GM18873 (cell line): ENCODE data around the gene PADI3.

Source experiments
- ATAC-seq: cut with Tn5 transposase; IDR thresholded peaks from one replicate; pipeline ENCODE4 v1.9.1; 2021; ENCODE audit warnings: mild to moderate bottlenecking, moderate library complexity, moderate number of reproducible peaks; ENCODE audit not compliant: unreplicated experiment, low FRiP score

The PADI3 gene

DNA sequence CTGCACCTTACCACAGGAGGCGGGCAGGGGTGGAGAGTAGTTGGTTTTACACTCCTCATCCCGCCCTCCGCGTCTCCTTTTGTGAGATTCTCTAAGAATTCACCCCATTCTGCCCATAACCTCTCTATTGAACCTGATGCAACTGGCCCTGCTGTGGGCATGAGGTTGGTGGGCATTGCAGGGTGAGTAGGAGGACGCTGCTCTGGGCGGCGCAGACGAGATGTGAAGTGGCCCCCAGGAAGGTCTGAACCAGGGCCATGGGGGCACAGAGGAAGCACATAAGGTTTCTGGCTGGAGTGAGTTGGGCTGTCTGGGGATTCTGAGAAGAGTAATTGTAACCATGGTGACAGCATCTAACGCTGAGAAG lies 35.1 kb upstream of the PADI3 start:
- ATAC-seq = no peak

DNA sequence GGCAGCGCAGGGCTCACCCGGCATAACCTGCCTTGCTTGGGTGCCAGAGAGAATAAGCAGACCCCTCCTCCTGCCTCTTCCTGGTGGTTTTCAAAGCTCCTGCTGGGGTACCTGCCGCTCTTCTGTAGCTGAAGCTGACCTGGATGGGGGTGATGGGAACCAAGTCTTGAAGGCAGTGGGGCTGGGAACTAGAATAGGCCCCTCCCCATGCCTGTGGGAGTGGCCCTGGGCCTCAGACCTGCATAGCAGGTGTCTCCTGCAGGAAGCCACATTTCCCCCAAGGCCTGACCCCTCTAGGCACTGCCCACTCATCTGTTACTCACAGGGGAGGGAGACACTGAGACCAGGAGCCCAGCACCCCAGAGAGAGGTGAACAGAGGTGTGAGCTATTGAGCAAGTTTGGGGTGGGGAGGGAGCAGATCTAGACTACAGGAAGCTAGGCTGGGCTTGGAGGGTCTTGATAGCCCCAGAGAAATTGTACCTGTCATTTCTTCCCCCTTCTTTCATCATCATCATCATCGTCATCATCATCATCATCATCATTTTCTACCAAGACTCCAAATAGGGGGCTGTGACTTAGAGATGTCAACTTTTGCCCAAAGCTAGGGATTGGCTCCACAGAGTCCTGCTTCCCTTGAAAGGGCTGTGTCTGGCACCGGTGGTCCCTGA lies 33.9 kb upstream of the PADI3 start:
- ATAC-seq = no peak

DNA sequence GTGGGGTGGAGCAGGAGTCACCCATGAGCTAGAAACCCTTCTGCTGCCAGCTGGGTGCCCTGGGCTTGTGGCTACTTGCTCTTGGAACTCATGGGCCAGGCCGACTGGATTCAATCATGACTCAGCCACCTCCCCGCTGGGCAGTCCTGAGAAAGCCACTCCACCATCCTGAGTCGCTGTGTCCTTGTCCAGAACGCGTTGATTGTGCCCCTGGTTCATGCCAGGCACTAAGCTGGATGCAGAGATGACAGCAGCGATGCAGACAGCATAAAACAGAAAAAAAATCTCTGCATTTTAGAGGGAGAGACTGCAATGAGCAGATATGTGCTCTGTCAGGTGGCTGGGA lies 33.4 kb upstream of the PADI3 start:
- ATAC-seq = no peak

DNA sequence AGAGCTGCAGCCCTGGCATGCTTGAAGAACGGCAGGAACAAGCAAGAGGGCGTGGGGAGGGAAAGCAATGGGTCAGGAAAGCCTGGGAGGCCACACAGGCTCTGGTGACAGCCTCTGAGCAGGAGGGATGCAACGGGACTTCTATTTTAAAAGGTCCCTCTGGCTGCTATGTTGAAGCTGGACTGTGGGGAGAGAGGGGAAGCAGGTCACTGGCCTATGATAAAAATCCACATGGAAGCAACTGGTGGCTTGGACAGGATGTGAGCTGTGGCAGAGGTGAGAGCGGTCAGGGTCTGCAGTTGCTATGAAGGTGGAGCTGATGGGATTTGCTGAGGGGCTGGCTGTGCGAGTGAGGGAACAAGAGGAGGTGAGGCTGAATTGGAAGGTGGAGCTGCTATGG lies 32.8 kb upstream of the PADI3 start:
- no peak for ATAC-seq

DNA sequence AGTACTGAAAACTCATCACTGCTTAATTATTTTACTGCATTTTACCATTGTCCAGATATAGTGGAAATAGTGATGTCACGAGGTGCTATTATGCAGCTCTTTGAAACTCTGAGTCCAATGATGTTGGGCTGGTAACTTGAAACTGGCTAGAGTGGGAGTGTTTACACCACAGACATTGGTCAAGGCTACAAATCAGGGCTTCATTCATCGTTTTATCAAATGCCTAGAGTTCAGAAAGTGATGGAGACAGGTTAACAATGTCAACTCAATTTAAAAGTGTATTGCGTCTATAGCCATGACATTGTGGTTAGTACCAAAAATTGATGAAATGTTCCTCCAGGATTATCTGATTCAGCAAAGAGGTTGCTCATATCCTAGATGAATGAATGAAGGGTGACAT lies 31.3 kb upstream of the PADI3 start:
- no peak for ATAC-seq

DNA sequence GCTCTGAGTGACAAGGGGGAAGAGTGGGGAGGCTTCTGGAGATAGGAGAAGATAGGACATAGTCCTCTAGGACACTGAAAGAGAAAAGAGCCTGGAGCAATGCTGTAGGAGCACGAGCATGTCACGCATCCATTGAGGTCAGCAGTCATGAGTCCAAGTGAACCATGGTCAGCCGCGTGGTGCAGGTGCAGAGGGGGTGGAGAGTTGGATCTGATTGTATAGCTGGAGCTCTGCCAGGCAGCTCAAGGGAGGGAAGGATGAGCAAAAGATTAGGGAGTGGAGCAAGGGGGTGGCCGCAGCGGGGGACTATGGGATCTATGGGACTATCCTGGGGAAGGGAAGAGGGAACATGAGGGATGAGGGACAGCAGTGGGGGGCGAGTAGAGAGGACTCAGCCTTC lies 30.0 kb upstream of the PADI3 start:
- no peak for ATAC-seq

DNA sequence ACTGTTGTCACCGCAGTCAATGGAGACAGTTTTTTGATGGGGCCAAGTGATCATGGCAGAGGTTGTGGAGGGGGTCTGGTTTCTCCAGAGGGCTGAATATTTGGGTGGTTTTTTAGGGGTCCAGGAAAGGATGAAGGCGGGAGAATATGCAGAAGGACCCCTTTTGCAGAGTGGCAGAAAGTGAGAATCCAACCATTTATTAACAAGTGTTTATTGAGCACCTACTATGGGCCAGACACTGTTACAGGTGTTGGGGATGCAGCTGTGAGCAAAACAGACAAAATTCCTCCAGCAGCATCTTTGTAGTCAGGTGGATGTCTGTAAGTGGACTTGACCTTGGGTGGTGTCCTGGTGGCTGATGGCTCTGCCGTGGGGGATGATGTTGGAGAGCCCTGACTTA lies 28.6 kb upstream of the PADI3 start:
- ATAC-seq = no peak

DNA sequence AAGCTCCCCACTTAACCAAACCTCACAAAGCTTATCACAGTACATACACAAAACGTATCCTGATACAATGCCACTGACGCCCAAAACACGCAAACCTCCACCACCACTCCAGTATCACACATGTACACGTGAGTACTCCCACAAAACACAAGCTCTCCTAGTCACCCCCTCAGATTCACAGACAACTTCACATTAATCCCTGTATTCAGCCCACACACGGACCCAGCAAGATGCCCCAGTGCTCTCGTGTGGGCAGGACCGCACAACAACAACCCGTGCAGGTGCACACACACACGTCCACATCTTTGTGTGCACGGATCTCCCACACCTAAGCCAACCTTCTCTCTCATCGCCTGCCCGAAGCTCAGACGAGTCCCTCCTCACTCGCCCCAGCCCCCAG lies 26.3 kb upstream of the PADI3 start:
- no peak for ATAC-seq

DNA sequence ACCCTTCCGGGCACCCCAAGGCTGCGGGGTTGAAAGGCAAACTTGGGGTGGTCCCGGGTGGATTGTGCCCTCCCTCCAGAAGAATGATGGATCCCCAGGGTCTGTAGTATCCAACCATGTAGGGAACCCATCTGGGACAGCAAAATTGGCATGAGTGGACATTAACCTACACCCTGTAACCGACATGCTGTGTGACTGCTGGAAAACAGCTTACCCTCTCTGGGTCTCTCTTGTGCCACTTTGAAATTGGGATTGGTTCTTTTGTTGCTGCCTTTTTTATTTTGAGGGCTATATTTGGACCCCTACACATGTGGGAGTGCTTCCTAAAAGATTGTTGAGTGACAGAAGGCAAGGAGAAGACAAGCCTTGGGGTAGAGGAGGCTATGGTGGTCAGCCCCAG lies 24.5 kb upstream of the PADI3 start:
- no peak for ATAC-seq

DNA sequence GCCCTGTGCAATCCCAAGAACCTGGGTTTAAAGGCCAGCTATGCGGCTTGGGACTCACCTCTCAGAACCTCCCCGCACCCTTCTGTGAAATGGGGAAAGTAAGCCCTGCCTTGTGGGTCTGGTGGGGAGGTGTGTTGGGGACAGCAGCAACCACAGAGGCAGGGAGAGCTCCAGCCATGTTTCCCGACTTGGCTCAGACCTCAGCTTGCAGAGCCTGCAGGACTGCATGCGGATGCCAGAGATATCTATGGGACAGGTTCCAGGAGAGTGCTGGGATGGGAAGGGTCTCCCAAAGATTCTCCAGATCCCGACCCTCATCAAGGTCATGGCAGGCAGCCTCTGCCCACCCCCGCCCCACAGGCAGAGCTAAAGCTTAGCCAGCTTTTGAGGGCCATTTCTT lies 23.8 kb upstream of the PADI3 start:
- ATAC-seq = no peak

DNA sequence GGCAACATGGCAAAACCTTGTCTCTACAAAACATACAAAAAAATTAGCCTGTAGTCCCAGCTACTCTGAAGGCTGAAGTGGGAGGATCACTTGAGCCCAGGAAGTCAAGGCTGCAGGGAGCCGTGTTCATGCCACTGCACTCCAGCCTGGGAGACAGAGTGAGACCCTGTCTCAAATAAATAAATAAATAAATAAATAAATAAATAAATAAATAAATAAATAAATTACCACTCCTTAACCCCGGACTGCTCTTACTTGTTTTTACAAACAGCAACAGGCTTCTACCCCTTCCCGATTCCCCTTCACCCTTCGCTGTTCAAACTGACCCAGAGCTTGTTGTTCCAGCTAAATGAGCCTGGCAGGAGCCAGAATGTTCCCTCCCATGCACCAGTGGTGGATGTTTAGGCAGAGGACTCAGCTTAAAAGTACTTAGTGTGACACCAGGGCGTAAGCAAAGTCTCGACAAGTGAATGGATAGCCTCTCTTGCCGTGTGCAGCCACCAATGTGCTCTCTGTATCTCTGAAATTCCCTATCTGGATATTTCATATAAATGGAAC lies 21.5 kb upstream of the PADI3 start:
- no peak for ATAC-seq

DNA sequence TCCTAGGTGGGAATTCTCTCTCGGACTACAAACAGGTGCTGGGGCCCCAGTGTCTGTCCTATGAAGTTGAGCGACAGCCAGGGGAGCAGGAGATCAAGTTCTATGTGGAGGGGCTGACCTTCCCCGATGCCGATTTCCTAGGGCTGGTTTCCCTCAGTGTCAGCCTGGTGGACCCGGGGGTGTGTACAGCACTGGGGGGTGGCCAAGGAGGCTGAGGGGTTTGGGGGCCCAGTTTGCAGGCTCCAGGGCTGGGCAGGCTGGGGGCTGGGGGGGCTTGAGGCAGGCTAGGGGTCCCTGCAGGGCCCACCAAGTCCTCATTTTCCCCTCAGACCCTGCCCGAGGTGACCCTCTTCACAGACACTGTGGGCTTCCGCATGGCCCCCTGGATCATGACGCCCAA lies 20.3 kb upstream of the PADI3 start:
- ATAC-seq = no peak

DNA sequence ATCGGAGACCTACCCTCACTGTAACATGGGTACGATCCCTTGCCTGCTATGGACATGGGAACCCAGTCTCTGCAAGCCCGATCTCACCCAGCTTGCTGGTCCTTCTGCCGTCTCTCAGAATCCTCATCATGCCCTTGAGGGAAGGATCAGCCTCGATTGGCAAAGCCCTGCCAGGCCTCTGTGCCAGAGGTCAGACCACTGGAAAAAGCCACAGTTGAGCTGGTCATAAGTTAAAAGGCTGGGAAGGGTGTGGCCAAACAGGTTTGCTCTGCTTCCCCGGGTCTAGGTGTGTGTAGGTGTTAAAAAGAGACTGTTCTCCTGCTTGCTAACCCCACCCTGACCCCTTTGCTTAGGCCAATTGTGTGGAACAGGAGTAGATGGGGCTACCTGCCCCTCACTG lies 19.5 kb upstream of the PADI3 start:
- no peak for ATAC-seq

DNA sequence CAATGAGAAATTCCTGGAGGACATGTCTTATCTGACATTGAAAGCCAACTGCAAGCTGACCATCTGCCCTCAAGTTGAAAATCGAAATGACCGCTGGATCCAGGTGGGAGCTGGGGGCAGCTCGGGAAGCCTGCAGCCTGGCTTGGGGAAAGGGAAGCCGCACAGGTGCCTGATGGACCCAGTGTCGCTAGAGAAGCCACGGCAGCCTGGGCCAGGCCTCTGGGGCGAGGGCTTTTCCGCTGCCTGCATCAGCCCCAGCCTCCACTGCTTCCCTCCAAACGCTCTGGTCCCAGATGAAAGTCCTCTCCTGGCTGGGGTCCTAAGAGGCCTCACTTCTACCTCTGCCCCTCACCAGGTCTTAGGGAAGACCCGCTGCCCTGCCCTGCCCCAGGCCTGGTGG lies 18.8 kb upstream of the PADI3 start:
- ATAC-seq = no peak

DNA sequence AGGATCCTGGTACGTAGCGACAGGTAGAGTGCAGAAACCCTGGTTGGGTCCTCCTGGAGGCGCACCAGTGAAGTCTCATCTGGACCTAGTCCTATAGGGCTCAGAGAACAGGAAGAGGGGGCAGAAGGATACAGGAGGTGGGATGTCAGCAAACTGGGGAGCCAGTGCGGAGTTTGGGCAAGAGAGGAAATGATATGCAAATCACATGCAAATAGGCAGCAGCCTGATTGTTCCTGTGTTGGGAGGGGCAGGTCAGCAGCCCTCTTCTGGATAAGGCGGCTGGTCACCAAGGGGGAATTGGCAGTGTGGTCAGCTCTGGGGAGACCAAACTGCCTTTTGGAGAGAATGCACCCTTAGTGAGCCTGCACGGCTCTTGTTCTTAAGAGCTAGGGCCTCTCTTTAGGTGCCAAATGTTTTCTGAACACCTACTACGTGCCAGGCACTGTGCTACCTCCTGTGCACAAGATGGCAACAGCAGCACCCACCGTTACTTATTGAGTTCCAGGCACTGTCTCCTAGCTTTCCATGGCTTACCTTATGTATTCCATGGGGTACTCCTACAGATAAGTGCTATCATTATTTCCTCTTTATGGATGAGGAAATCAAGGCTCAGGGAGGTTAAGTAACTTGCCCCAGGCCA lies 18.1 kb upstream of the PADI3 start:
- ATAC-seq = no peak

DNA sequence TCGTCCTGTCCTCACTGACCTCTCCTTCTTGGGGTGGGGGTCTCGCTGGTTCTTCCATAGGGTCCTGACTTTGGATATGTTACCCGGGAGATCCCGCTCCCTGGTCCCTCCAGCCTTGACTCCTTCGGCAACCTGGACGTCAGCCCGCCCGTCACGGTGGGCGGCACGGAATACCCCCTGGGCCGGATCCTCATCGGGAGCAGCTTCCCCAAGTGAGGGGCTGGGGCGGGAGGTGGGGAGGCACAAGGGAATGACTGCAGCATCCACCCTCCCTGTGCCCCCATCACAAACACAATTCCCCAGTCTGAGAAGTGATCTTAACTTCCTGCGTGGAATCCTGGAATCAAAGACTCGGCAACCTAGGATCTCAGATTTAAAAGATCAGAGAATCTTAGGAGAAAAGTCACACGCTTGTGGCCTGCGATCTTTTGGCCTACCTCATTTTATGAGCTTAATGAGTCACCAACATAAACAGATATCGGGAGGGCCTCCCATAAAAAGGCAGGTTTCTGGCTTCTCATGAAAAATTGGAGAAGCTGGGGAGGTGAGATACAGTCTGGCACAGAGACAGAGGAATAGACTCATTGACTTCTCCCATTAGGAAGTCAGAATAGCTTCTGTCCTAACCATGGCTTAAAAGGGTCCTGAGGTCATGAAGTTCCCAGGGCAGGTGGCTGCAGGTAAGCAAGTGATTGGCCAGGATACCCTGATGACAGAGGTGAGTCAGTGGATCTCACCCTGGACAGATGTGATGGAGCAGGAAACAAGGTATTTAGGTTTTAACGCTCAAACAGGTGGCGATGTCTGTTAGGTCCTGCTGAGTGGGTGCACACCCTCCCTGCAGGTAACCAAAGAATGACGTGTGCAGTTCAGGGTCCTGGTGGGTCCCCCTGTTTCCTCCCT lies 15.9 kb upstream of the PADI3 start:
- no peak for ATAC-seq

DNA sequence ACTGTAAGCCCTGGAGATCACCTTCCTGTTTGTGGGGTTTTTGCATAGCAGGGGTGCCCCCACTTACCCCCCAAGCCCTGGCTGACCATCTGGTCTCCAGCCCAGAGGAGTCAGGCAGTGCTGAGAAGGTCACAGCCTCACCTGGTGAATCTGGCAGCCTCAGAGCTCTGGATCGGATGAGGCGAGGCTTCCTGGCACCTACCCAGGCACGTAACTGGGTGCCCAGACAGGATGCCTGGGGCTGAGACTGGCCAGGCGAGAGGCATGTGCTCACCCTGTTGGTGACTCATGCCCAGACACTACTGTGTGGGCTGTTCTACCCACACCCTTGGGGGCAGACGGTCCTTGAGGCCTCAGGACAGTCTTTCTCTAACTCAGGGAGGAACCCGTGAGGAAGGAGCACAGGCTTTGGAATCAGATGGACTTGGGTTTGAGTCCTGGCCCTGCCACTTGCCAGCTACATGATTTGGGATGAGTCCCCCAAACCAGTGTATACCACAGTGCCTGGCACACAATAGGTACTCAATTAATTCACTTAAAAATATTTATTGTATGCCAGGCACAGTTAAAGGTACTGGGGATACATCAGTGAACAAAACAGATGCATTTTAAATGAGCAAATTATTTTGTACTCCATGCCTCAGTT lies 15.1 kb upstream of the PADI3 start:
- ATAC-seq = no peak

DNA sequence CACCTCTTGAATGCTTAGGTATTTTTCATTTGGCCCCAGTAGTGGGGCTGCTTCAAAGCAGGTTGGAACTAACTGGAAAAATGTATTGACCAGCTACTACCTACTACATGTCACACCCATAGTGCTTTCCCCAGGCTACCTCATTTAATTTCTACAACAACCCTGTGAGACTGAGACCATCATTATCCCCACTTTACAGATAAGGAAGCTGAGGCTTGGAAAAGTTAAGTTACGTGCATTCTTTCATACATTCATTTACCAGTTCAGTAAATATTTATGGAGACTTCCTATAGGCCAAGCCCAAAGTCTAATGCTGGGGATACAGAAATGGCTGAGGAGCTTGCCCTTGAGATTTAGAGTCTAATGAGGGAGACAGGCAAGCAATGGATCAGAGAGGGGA lies 14.5 kb upstream of the PADI3 start:
- ATAC-seq = no peak

DNA sequence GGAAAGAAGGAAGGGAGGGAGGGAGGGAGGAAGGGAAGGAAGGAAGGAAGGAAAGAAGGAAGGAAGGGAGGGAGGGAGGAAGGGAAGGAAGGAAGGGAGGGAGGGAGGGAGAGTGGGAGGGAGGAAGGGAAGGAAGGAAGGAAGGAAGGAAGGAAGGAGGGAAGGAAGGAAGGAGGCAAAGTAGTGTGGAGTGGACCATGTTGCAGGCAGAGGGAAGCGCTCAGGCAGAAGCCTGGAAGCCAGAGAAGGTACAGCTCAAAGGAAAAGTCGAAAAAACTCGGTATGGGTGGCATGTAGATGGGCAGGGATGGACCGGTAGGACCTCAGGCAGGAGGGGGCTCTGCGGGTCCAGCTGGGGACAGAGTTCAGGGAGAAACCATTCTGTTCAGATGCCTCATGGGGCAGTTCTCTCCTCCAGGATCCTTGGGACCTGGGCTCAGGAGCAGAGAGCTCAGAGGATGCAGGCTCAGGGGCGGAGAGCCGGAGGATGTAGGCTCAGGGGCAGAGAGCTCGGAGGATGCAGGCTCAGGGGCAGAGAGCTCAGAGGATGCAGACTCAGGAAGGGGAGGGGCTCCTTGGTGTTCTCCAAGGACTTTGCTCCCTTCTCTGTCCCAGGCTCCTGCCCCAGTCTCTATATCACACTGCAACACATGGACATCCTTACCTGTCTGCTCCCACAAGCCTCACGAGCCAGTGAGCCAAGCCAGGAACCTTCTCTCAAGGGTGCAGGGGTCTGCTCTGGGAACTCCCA lies 13.6 kb upstream of the PADI3 start:
- no peak for ATAC-seq

DNA sequence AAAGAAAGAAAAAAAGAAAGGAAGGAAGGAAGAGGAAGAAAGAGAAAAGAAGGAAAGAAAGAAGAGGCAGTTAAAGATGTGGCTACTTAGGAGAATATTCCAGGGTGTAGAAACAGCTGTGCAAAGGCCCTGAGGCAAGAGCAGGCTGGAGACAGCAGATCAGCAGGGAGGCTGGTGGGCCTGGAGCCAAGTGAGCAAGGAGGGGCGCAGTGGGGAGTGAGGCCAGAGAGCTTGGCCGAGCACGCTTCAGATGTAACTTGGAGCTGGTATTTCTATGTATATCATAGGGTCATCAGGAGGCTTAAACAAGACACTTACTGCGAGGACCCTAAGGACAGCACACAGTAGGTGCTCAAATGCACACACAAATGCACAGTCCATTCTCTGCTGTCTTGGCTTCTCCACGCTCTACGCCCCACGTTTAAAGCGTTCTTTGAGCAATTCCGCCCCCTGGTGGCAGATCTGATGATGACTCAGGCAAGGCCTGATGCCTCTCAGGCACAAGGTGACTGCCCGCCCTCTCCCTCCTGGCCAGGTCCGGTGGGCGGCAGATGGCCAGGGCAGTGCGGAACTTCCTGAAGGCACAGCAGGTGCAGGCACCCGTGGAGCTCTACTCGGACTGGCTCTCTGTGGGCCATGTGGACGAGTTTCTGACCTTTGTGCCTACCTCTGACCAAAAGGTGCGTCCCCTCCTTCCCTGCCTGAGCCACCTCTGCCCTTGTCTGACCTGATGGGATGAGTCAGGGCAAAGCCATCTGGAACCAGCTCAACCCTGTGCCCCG lies 11.9 kb upstream of the PADI3 start:
- no peak for ATAC-seq
